Keratinocyte (primary cell): Measurements from ENCODE around the gene FN3K. TPM values are rescaled to one million over a fixed set of nuclear protein-coding genes. Genes with fewer than 3 reads are reported as not detected.

Source experiments
- DNase-seq: peaks from one replicate; pipeline ENCODE4 v3.0.0-alpha.2; 2011; ENCODE audit warnings: low read depth, missing footprints, low spot score
- FAIRE-seq: peaks from 2 replicates; lab custom pipeline; 2011; peaks lifted over from hg19 to GRCh38; lab: Jason Lieb, UNC
- H2AFZ ChIP-seq: 2 replicates; pipeline ENCODE4 v1.6.0; 2012; ENCODE audit warnings: low read length, control low read depth, inconsistent platforms; ENCODE audit not compliant: control insufficient read depth
- H3K27ac ChIP-seq: 2 replicates; pipeline ENCODE4 v1.5.1; 2011; ENCODE audit warnings: low read length; ENCODE audit not compliant: control insufficient read depth, insufficient read depth
- H3K27me3 ChIP-seq: 3 replicates; pipeline ENCODE4 v1.6.0; 2011; ENCODE audit warnings: low read length; ENCODE audit not compliant: control insufficient read depth, insufficient read depth; ENCODE audit errors: extremely low read depth
- H3K36me3 ChIP-seq, 2 experiments: 2 replicates in 1 of 2; 3 replicates in 1 of 2; pipeline ENCODE4 v1.5.1; 2011; ENCODE audit warnings: low read length in 2 of 2, mild to moderate bottlenecking in 1 of 2; ENCODE audit not compliant: control insufficient read depth in 2 of 2, insufficient read depth in 2 of 2; ENCODE audit errors: extremely low read depth in 1 of 2
- H3K4me1 ChIP-seq: 3 replicates; pipeline ENCODE4 v1.5.1; 2011; ENCODE audit warnings: low read length; ENCODE audit not compliant: control insufficient read depth, insufficient read depth; ENCODE audit errors: extremely low read depth
- H3K4me2 ChIP-seq: 3 replicates; pipeline ENCODE4 v1.6.0; 2011; ENCODE audit warnings: low read depth, low read length; ENCODE audit not compliant: control insufficient read depth, insufficient read depth; ENCODE audit errors: extremely low read depth
- H3K4me3 ChIP-seq, 3 experiments: fragments of 200-600 bp in 1 of 3; sonication (generic) in 1 of 3; 2 replicates in 2 of 3; 3 replicates in 1 of 3; pipeline ENCODE4 v1.5.1; 2011 to 2016; ENCODE audit warnings: low read length in 3 of 3, mild to moderate bottlenecking in 3 of 3, control low read depth in 2 of 3, inconsistent platforms in 1 of 3, low read depth in 1 of 3, mixed read lengths in 1 of 3, mixed run types in 1 of 3, moderate library complexity in 1 of 3; ENCODE audit not compliant: control insufficient read depth in 2 of 3, insufficient read depth in 2 of 3; ENCODE audit errors: extremely low read depth in 1 of 3
- H3K79me2 ChIP-seq: 2 replicates; pipeline ENCODE4 v1.6.0; 2012; ENCODE audit warnings: low read length; ENCODE audit not compliant: control insufficient read depth, insufficient read depth
- H3K9ac ChIP-seq: 3 replicates; pipeline ENCODE4 v1.6.0; 2011; ENCODE audit warnings: low read length; ENCODE audit not compliant: control insufficient read depth, insufficient read depth; ENCODE audit errors: extremely low read depth
- H3K9me1 ChIP-seq: 3 replicates; pipeline ENCODE4 v1.6.0; 2011; ENCODE audit warnings: low read length; ENCODE audit not compliant: control insufficient read depth, insufficient read depth; ENCODE audit errors: extremely low read depth
- H3K9me3 ChIP-seq: 2 replicates; pipeline ENCODE4 v1.5.1; 2012; ENCODE audit warnings: low read depth, low read length; ENCODE audit not compliant: control insufficient read depth
- H4K20me1 ChIP-seq: 3 replicates; pipeline ENCODE4 v1.6.0; 2011; ENCODE audit warnings: low read length; ENCODE audit not compliant: control insufficient read depth, insufficient read depth; ENCODE audit errors: extremely low read depth
- EZH2 ChIP-seq: IDR thresholded peaks from one replicate; pipeline ENCODE4 v1.6.1; 2012; ENCODE audit warnings: inconsistent platforms, mild to moderate bottlenecking, low read length, moderate library complexity
- dilution Hi-C: fragments of 300-500 bp; cut with MboI; formaldehyde crosslinking; loops from one replicate; pipeline ENCODE4 v1.7.0; 2020; ENCODE audit warnings: low sequenced_read_pairs; ENCODE audit not compliant: extremely low pct_ligation_motif_present
- polyA plus RNA-seq, 5 experiments: library from polyadenylated mRNA; depleted of rRNA in 3 of 5; stranded (reverse) in 3 of 5; stranded (forward) in 1 of 5; unstranded in 1 of 5; fragments of >200 nt; gene quantifications; 1 replicate in 1 of 5; 2 replicates in 3 of 5; 3 replicates in 1 of 5; pipeline versions ENCODE4 v1.2.1 to v1.2.3, GENCODE V29; 2011 to 2012; ENCODE audit warnings: missing spikeins in 2 of 5, low read depth in 1 of 5, low replicate concordance in 1 of 5
- TF ChIP-seq, protein P1 (sequence below), 3 experiments: IDR thresholded peaks in 1 of 3; conservative IDR thresholded peaks in 1 of 3; optimal IDR thresholded peaks in 1 of 3; 2 replicates in 2 of 3; 3 replicates in 1 of 3; pipeline versions ENCODE3 to v1.5.1; 2011; ENCODE audit warnings: low read length in 3 of 3, mild to moderate bottlenecking in 3 of 3, moderate library complexity in 2 of 3, control low read depth in 1 of 3, inconsistent platforms in 1 of 3; ENCODE audit not compliant: insufficient read depth in 2 of 3; ENCODE audit errors: extremely low read depth in 1 of 3

Gene FN3K
- polyA plus RNA-seq, 1 donor (not counting 4 experiments of a cell fraction or from before 2014, with no cell fraction given): 0.10 TPM

DNA sequence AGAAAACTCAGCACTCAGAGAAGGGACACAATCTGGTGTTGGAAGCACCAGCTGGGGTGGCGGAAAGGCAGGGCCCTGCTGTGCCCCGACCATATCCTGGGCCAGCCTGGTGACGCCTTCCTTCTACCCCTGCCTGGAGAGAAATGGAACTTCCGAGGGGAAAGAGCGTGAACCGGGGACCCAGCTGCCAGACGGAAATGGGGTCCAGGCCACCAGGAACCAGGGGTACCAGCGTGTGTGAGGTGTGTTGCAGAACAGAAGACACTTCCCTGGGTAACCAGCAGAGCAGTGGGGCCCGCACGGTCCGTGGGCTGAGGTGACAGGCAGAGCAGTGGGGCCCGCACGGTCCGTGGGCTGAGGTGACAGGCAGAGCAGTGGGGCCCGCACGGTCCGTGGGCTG lies 43.7 kb upstream of the FN3K start:
- no peak for DNase-seq
- H2AFZ ChIP-seq: no peak overlapping the region

DNA sequence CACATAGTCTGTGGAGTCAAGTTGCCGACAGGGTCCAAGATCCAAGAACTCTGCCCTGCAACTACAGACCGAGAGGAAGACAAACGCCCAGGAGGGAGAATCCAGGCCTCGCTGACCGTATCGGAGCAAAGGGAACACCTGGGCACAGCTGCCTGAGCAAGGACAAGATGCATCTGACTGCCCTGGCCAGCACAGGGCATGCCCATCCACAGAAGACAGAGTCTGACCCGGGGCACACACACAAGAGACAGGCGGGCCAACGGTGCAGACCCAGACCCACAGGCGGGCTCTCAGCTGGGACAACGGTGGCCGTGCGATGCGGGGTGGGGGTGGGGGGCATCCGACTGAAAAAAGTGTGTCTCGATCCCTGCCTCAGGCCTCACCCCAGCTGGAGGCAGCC lies 43.1 kb upstream of the FN3K start:
- DNase-seq (no peak), FAIRE-seq (no peak)
- Histone ChIP-seq H3K4me1 (peaks cover 6% of the 10 kb centered on the region), H3K4me2 (no peak overlapping the region), H3K4me3 (no peak overlapping the region), H3K9ac (no peak overlapping the region), H3K9me1 (no peaks in the 10 kb centered on the region), H4K20me1 (no peaks in the 10 kb centered on the region), H3K9me3 (peaks cover 3% of the 10 kb centered on the region), H3K27ac (no peak overlapping the region), H2AFZ (no peak overlapping the region), H3K36me3 (peaks cover 0 to 5% of the 10 kb centered on the region in 2 experiments), H3K27me3 (peaks cover 3% of the 10 kb centered on the region), H3K79me2 (peaks cover 2% of the 10 kb centered on the region)
- dilution Hi-C loops: no loop called here
- TF ChIP-seq EZH2: no peak
- TF ChIP-seq, protein P1, sequence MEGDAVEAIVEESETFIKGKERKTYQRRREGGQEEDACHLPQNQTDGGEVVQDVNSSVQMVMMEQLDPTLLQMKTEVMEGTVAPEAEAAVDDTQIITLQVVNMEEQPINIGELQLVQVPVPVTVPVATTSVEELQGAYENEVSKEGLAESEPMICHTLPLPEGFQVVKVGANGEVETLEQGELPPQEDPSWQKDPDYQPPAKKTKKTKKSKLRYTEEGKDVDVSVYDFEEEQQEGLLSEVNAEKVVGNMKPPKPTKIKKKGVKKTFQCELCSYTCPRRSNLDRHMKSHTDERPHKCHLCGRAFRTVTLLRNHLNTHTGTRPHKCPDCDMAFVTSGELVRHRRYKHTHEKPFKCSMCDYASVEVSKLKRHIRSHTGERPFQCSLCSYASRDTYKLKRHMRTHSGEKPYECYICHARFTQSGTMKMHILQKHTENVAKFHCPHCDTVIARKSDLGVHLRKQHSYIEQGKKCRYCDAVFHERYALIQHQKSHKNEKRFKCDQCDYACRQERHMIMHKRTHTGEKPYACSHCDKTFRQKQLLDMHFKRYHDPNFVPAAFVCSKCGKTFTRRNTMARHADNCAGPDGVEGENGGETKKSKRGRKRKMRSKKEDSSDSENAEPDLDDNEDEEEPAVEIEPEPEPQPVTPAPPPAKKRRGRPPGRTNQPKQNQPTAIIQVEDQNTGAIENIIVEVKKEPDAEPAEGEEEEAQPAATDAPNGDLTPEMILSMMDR (optimal IDR thresholded peaks at IDR 0.05 in 1 of 3, IDR thresholded peaks at IDR 0.05 in 1 of 3, conservative IDR thresholded peaks at IDR 0.05 in 1 of 3; ENCODE audit: extremely low read depth in 1 of 3, insufficient read depth in 2 of 3, low read length in 3 of 3): no peak

More for the DNA sequence above, 43.7 kb upstream of the FN3K start:
- Histone ChIP-seq H3K9me1 (no peaks in the 10 kb centered on the region), H3K27ac (no peak overlapping the region), H3K4me2 (no peak overlapping the region), H4K20me1 (no peaks in the 10 kb centered on the region), H3K9me3 (peaks cover 3% of the 10 kb centered on the region), H3K4me1 (peaks cover 10% of the 10 kb centered on the region), H3K79me2 (peaks cover under 1% of the 10 kb centered on the region), H3K27me3 (no peaks in the 10 kb centered on the region), H3K36me3 (peaks cover 0 to 5% of the 10 kb centered on the region in 2 experiments), H3K9ac (no peak overlapping the region), H3K4me3 (no peak overlapping the region)
- TF ChIP-seq EZH2: no peak
- TF ChIP-seq, protein P1 (optimal IDR thresholded peaks at IDR 0.05 in 1 of 3, IDR thresholded peaks at IDR 0.05 in 1 of 3, conservative IDR thresholded peaks at IDR 0.05 in 1 of 3; ENCODE audit: extremely low read depth in 1 of 3, insufficient read depth in 2 of 3, low read length in 3 of 3): no peak
- no peak for FAIRE-seq
- dilution Hi-C loops: no loop called here
